ENCODE results near the gene RCAN3. TPM values are rescaled to one million over a fixed set of nuclear protein-coding genes. Genes with fewer than 3 reads are reported as not detected.
"Not testable (repeated sequence)": the region's sequence is repeated elsewhere in the genome, so short reads cannot be mapped to it uniquely, and the experiment has no call there.

The RCAN3 gene
- total RNA-seq (2014; rRNA removed; shearing (Covaris generic)) = 29.3 and 31.7 TPM in 2 replicates

- H3K27me3 ChIP-seq (ENCODE audit: control insufficient read depth, insufficient read depth, low read length) = no peaks in the 10 kb centered on the region
- H3K36me3 ChIP-seq (replicated peaks; ENCODE audit: control insufficient read depth, insufficient read depth, low read length) = no peaks in the 10 kb centered on the region
- peak within 1 kb of the TSS; percentile 91 for H3K4me3 ChIP-seq (ENCODE audit: insufficient read depth, low read depth, low read length)
- DNase-seq = peak; percentile 98
Measured at GRCh38 chr1:24502709-24503058, at the start of gene RCAN3. TSS of gene RCAN3 (plus strand) at chr1:24502836. CDS start at chr1:24514373, 11,537 bp downstream.

GRCh38 chr1:24452922-24453485, 49.6 kb upstream of the RCAN3 start:
- Histone ChIP-seq H3K4me3 (ENCODE audit: insufficient read depth, low read depth, low read length) (no peak overlapping the region), H3K36me3 (replicated peaks; ENCODE audit: control insufficient read depth, insufficient read depth, low read length) (no peaks in the 10 kb centered on the region), H3K27me3 (ENCODE audit: control insufficient read depth, insufficient read depth, low read length) (no peaks in the 10 kb centered on the region)
- no peak for DNase-seq

GRCh38 chr1:24454673-24455072, 48.0 kb upstream of the RCAN3 start:
- Histone ChIP-seq H3K36me3 (replicated peaks; ENCODE audit: control insufficient read depth, insufficient read depth, low read length) (no peaks in the 10 kb centered on the region), H3K27me3 (ENCODE audit: control insufficient read depth, insufficient read depth, low read length) (no peaks in the 10 kb centered on the region), H3K4me3 (ENCODE audit: insufficient read depth, low read depth, low read length) (no peak overlapping the region)
- DNase-seq = no peak

- no peak for DNase-seq
- no peaks in the 10 kb centered on the region for H3K36me3 ChIP-seq (replicated peaks; ENCODE audit: control insufficient read depth, insufficient read depth, low read length)
Measured at GRCh38 chr1:24455272-24455671, 47.4 kb upstream of the RCAN3 start.

GRCh38 chr1:24457866-24458265, 44.8 kb upstream of the RCAN3 start:
- Histone ChIP-seq H3K36me3 (replicated peaks; ENCODE audit: control insufficient read depth, insufficient read depth, low read length) (no peaks in the 10 kb centered on the region), H3K27me3 (ENCODE audit: control insufficient read depth, insufficient read depth, low read length) (no peaks in the 10 kb centered on the region), H3K4me3 (ENCODE audit: insufficient read depth, low read depth, low read length) (no peak overlapping the region)
- no peak for DNase-seq

More at GRCh38 chr1:24455272-24455671, 47.4 kb upstream of the RCAN3 start:
- Histone ChIP-seq H3K27me3 (ENCODE audit: control insufficient read depth, insufficient read depth, low read length) (no peaks in the 10 kb centered on the region), H3K4me3 (ENCODE audit: insufficient read depth, low read depth, low read length) (no peak overlapping the region)

- no peaks in the 10 kb centered on the region for H3K27me3 ChIP-seq (ENCODE audit: control insufficient read depth, insufficient read depth, low read length)
- DNase-seq = no peak
- no peak overlapping the region for H3K4me3 ChIP-seq (ENCODE audit: insufficient read depth, low read depth, low read length)
- no peaks in the 10 kb centered on the region for H3K36me3 ChIP-seq (replicated peaks; ENCODE audit: control insufficient read depth, insufficient read depth, low read length)
Measured at GRCh38 chr1:24459551-24460266, 42.9 kb upstream of the RCAN3 start.

GRCh38 chr1:24462128-24462527, 40.5 kb upstream of the RCAN3 start:
- H3K36me3 ChIP-seq (replicated peaks; ENCODE audit: control insufficient read depth, insufficient read depth, low read length); H3K27me3 ChIP-seq (ENCODE audit: control insufficient read depth, insufficient read depth, low read length); H3K4me3 ChIP-seq (ENCODE audit: insufficient read depth, low read depth, low read length); DNase-seq: not testable (repeated sequence)

GRCh38 chr1:24463776-24464735, 38.6 kb upstream of the RCAN3 start:
- peak overlapping the region; percentile 4; the same call in 1 of the 2 replicates for H3K4me3 ChIP-seq (ENCODE audit: insufficient read depth, low read depth, low read length)

GRCh38 chr1:24465099-24465498, 37.5 kb upstream of the RCAN3 start:
- H3K27me3 ChIP-seq (ENCODE audit: control insufficient read depth, insufficient read depth, low read length) = no peaks in the 10 kb centered on the region
- no peak overlapping the region for H3K4me3 ChIP-seq (ENCODE audit: insufficient read depth, low read depth, low read length)
- DNase-seq = no peak
- no peaks in the 10 kb centered on the region for H3K36me3 ChIP-seq (replicated peaks; ENCODE audit: control insufficient read depth, insufficient read depth, low read length)

More at GRCh38 chr1:24463776-24464735, 38.6 kb upstream of the RCAN3 start:
- H3K36me3 ChIP-seq (replicated peaks; ENCODE audit: control insufficient read depth, insufficient read depth, low read length) = no peaks in the 10 kb centered on the region
- H3K27me3 ChIP-seq (ENCODE audit: control insufficient read depth, insufficient read depth, low read length) = no peaks in the 10 kb centered on the region
- DNase-seq = peak; percentile 71

GRCh38 chr1:24465638-24466037, 37.0 kb upstream of the RCAN3 start:
- DNase-seq = no peak
- H3K36me3 ChIP-seq (replicated peaks; ENCODE audit: control insufficient read depth, insufficient read depth, low read length) = no peaks in the 10 kb centered on the region
- no peaks in the 10 kb centered on the region for H3K27me3 ChIP-seq (ENCODE audit: control insufficient read depth, insufficient read depth, low read length)
- H3K4me3 ChIP-seq (ENCODE audit: insufficient read depth, low read depth, low read length) = no peak overlapping the region

GRCh38 chr1:24468685-24469316, 33.8 kb upstream of the RCAN3 start:
- Histone ChIP-seq H3K36me3 (replicated peaks; ENCODE audit: control insufficient read depth, insufficient read depth, low read length) (no peaks in the 10 kb centered on the region), H3K27me3 (ENCODE audit: control insufficient read depth, insufficient read depth, low read length) (no peaks in the 10 kb centered on the region), H3K4me3 (ENCODE audit: insufficient read depth, low read depth, low read length) (no peak overlapping the region)
- no peak for DNase-seq

GRCh38 chr1:24470592-24470991, 32.0 kb upstream of the RCAN3 start:
- no peak overlapping the region for H3K4me3 ChIP-seq (ENCODE audit: insufficient read depth, low read depth, low read length)
- H3K27me3 ChIP-seq (ENCODE audit: control insufficient read depth, insufficient read depth, low read length) = no peaks in the 10 kb centered on the region
- H3K36me3 ChIP-seq (replicated peaks; ENCODE audit: control insufficient read depth, insufficient read depth, low read length) = no peaks in the 10 kb centered on the region
- no peak for DNase-seq

- Histone ChIP-seq H3K27me3 (ENCODE audit: control insufficient read depth, insufficient read depth, low read length) (no peaks in the 10 kb centered on the region), H3K4me3 (ENCODE audit: insufficient read depth, low read depth, low read length) (no peak overlapping the region), H3K36me3 (replicated peaks; ENCODE audit: control insufficient read depth, insufficient read depth, low read length) (no peaks in the 10 kb centered on the region)
- DNase-seq = no peak
Measured at GRCh38 chr1:24472527-24473251, 29.9 kb upstream of the RCAN3 start.

GRCh38 chr1:24474193-24474592, 28.4 kb upstream of the RCAN3 start:
- DNase-seq = no peak
- Histone ChIP-seq H3K36me3 (replicated peaks; ENCODE audit: control insufficient read depth, insufficient read depth, low read length) (no peaks in the 10 kb centered on the region), H3K4me3 (ENCODE audit: insufficient read depth, low read depth, low read length) (no peak overlapping the region), H3K27me3 (ENCODE audit: control insufficient read depth, insufficient read depth, low read length) (no peaks in the 10 kb centered on the region)
